Measurements from ENCODE around the gene SH3PXD2A. TPM values are rescaled to one million over a fixed set of nuclear protein-coding genes. Genes with fewer than 3 reads are reported as not detected.

Gene SH3PXD2A
- total and polyA plus RNA-seq, 2 experiments from 2014 or later = 1.8 to 5.0 TPM

GRCh38 chr10:103895411-103896186 lies 40.2 kb upstream of the SH3PXD2A start:
- Histone ChIP-seq H3K4me1 (ENCODE audit: insufficient read depth) (no peaks in the 10 kb centered on the region; the same call in 1 of the 2 replicates), H4K20me1 (replicated peaks; ENCODE audit: insufficient read depth) (no peaks in the 10 kb centered on the region), H3K27ac (ENCODE audit: low read depth) (no peak overlapping the region), H2AFZ (no peak overlapping the region), H3K27me3 (ENCODE audit: insufficient read depth) (no peaks in the 10 kb centered on the region), H3K4me3 (no peak overlapping the region), H3K36me3 (ENCODE audit: insufficient read depth) (peaks cover 6% of the 10 kb centered on the region; the same call in 1 of the 2 replicates), H3K79me2 (replicated peaks; ENCODE audit: insufficient read depth) (no peaks in the 10 kb centered on the region), H3K4me2 (no peak overlapping the region), H3K9me2 (ENCODE audit: insufficient read depth) (no peaks in the 10 kb centered on the region), H3F3A (replicated peaks; ENCODE audit: low read depth) (no peaks in the 10 kb centered on the region)
- ATAC-seq (no peak), DNase-seq (ENCODE audit: low spot score) (no peak)
- Mint-ChIP-seq H3K27ac (no peak overlapping the region), H3K4me1 (peaks cover 8% of the 10 kb centered on the region), H3K9me3 (no peaks in the 10 kb centered on the region), H3K4me3 (no peak overlapping the region), H3K27me3 (ENCODE audit: insufficient read depth, low read depth, poor library complexity) (no peaks in the 10 kb centered on the region), H3K36me3 (ENCODE audit: low read depth) (0 out of 3 replicates have a peak, but pooled peaks cover 4% of the 10 kb centered on the region)
- TF ChIP-seq, protein P1, sequence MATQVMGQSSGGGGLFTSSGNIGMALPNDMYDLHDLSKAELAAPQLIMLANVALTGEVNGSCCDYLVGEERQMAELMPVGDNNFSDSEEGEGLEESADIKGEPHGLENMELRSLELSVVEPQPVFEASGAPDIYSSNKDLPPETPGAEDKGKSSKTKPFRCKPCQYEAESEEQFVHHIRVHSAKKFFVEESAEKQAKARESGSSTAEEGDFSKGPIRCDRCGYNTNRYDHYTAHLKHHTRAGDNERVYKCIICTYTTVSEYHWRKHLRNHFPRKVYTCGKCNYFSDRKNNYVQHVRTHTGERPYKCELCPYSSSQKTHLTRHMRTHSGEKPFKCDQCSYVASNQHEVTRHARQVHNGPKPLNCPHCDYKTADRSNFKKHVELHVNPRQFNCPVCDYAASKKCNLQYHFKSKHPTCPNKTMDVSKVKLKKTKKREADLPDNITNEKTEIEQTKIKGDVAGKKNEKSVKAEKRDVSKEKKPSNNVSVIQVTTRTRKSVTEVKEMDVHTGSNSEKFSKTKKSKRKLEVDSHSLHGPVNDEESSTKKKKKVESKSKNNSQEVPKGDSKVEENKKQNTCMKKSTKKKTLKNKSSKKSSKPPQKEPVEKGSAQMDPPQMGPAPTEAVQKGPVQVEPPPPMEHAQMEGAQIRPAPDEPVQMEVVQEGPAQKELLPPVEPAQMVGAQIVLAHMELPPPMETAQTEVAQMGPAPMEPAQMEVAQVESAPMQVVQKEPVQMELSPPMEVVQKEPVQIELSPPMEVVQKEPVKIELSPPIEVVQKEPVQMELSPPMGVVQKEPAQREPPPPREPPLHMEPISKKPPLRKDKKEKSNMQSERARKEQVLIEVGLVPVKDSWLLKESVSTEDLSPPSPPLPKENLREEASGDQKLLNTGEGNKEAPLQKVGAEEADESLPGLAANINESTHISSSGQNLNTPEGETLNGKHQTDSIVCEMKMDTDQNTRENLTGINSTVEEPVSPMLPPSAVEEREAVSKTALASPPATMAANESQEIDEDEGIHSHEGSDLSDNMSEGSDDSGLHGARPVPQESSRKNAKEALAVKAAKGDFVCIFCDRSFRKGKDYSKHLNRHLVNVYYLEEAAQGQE (IDR thresholded peaks at IDR 0.05; ENCODE audit: unreplicated experiment) = no peak
- TF ChIP-seq ZNF331 (CRISPR knock-in tag; IDR thresholded peaks at IDR 0.05; ENCODE audit: low read depth) = no peak
- no peak for TF ChIP-seq POLR2AphosphoS5 (IDR thresholded peaks at IDR 0.05; ENCODE audit: low read depth)
- TF ChIP-seq CREB1 (CRISPR knock-in tag; IDR thresholded peaks at IDR 0.05; ENCODE audit: low read depth) = no peak
- TF ChIP-seq, protein P2, sequence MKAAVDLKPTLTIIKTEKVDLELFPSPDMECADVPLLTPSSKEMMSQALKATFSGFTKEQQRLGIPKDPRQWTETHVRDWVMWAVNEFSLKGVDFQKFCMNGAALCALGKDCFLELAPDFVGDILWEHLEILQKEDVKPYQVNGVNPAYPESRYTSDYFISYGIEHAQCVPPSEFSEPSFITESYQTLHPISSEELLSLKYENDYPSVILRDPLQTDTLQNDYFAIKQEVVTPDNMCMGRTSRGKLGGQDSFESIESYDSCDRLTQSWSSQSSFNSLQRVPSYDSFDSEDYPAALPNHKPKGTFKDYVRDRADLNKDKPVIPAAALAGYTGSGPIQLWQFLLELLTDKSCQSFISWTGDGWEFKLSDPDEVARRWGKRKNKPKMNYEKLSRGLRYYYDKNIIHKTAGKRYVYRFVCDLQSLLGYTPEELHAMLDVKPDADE (IDR thresholded peaks at IDR 0.05) = no peak
- no peak for TF ChIP-seq EZH2 (IDR thresholded peaks at IDR 0.05; ENCODE audit: low read depth, unreplicated experiment)
- TF ChIP-seq NANOG (IDR thresholded peaks at IDR 0.05; ENCODE audit: borderline replicate concordance) = no peak
- TF ChIP-seq EZH2phosphoT487 (IDR thresholded peaks at IDR 0.05; ENCODE audit: unreplicated experiment) = no peak
- no peak for TF ChIP-seq CTCF (conservative IDR thresholded peaks at IDR 0.05; ENCODE audit: low read depth in 2 of 2)
- TF ChIP-seq JUNB (IDR thresholded peaks at IDR 0.05; ENCODE audit: unreplicated experiment) = no peak
- TF ChIP-seq STAT1 (IDR thresholded peaks at IDR 0.05; ENCODE audit: unreplicated experiment) = no peak
- TF ChIP-seq ZNF114 (CRISPR knock-in tag; IDR thresholded peaks at IDR 0.05) = no peak
- no peak for TF ChIP-seq ZNF462 (CRISPR knock-in tag; IDR thresholded peaks at IDR 0.05)
